OCI-LY3 (cell line): Measurements from ENCODE around the gene TFDP1.

ENCODE experiments used
- H2AFZ ChIP-seq: fragments of 200-600, 300-600 bp; shearing (Covaris generic); 2 replicates; pipeline ENCODE4 v1.6.0; 2014; ENCODE audit warnings: antibody characterized with exemption, low read depth, low read length
- H3K27ac ChIP-seq: fragments of 200-600, 300-600 bp; sonication (generic); 2 replicates; pipeline ENCODE4 v1.5.1; 2014; ENCODE audit warnings: mild to moderate bottlenecking, low read length, moderate library complexity, mixed read lengths
- H3K27me3 ChIP-seq: fragments of 200-600, 300-600 bp; sonication (generic); 2 replicates; pipeline ENCODE4 v1.6.1; 2014; ENCODE audit warnings: low read depth, low read length, mixed read lengths
- H3K36me3 ChIP-seq: fragments of 200-600, 300-600 bp; sonication (generic); replicated peaks from 2 replicates; pipeline ENCODE3; 2014; ENCODE audit warnings: low read depth, low read length, mixed read lengths
- H3K4me1 ChIP-seq: fragments of 300-600, 200-600 bp; sonication (generic); 2 replicates; pipeline ENCODE4 v1.6.1; 2014; ENCODE audit warnings: low read length, mixed read lengths
- H3K4me2 ChIP-seq: fragments of 200-600, 300-600 bp; sonication (generic); 2 replicates; pipeline ENCODE4 v1.6.1; 2014; ENCODE audit warnings: low read length, mixed read lengths
- H3K4me3 ChIP-seq: fragments of 300-600, 200-600 bp; sonication (generic); 2 replicates; pipeline ENCODE4 v1.5.1; 2014; ENCODE audit warnings: antibody characterized with exemption, mild to moderate bottlenecking, low read length, moderate library complexity
- H3K79me2 ChIP-seq: fragments of 300-600, 200-600 bp; shearing (Covaris generic); 2 replicates; pipeline ENCODE4 v1.6.1; 2014; ENCODE audit warnings: mild to moderate bottlenecking, low read length, mixed read lengths
- H3K9ac ChIP-seq: fragments of 300-600, 200-600 bp; shearing (Covaris generic); 2 replicates; pipeline ENCODE4 v1.6.0; 2014; ENCODE audit warnings: mild to moderate bottlenecking, low read length, moderate library complexity
- H3K9me3 ChIP-seq: fragments of 200-600, 300-600 bp; shearing (Covaris generic); 2 replicates; pipeline ENCODE4 v1.6.1; 2014; ENCODE audit warnings: low read length, mixed read lengths; ENCODE audit not compliant: insufficient read depth
- H4K20me1 ChIP-seq: fragments of 200-600, 300-600 bp; sonication (generic); 2 replicates; pipeline ENCODE4 v1.6.1; 2016; ENCODE audit warnings: low read length, mixed read lengths; ENCODE audit not compliant: insufficient read depth
- EZH2phosphoT487 ChIP-seq: fragments of 200-600 bp; shearing (Covaris generic); IDR thresholded peaks from 2 replicates; pipeline ENCODE4 v1.6.1; 2018; ENCODE audit warnings: antibody characterized with exemption, mixed run types, low read depth
- TF ChIP-seq, protein P1 (sequence below): fragments of 200-600, 300-600 bp; sonication (generic); IDR thresholded peaks from 2 replicates; pipeline ENCODE4 v1.5.1; 2014; ENCODE audit warnings: antibody characterized with exemption, low read length, low read depth

TFDP1 gene

DNA sequence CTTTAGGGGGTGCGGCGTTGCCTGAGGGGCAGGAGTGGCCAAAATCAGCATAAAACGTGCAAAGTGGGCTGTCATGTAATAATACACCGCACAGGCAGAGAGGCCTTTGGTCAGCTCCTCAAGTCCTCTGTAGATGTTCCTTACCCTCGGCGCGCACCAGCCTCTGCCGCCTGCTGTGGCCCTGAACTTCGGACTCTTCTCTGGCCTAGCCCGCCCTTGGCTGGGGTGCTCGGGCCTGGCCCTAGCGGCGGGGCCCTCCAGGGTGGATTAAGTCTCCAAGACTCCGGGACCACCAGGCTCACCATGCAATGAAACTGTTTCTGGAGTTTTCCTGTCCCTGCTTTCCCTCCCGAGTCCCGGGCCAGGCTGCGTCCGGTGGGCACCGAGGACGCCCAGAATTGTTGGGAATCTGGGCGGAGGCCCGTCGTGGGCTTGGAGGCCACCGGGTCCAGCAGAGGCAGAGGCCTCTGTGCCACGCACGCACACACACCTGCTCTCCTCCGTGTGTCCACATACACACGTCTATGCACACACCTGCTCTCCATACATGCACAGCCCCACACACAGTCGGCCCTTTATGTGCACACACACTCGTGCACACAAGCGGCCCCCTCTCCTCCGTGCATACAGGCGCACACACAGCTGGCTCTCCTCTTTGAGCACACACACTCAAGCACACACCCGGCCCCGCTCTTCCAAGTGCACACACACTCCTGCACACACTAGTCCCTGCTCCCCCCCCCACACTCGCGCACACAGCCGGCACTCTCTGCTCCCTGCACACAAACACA lies 1.5 kb upstream of the TFDP1 start:
- no peaks in the 10 kb centered on the region for H3K9me3 ChIP-seq
- peak overlapping the region; percentile 43 for H3K4me2 ChIP-seq
- H3K4me3 ChIP-seq, result peak overlapping the region; percentile 51; the same call in 1 of the 2 replicates

DNA sequence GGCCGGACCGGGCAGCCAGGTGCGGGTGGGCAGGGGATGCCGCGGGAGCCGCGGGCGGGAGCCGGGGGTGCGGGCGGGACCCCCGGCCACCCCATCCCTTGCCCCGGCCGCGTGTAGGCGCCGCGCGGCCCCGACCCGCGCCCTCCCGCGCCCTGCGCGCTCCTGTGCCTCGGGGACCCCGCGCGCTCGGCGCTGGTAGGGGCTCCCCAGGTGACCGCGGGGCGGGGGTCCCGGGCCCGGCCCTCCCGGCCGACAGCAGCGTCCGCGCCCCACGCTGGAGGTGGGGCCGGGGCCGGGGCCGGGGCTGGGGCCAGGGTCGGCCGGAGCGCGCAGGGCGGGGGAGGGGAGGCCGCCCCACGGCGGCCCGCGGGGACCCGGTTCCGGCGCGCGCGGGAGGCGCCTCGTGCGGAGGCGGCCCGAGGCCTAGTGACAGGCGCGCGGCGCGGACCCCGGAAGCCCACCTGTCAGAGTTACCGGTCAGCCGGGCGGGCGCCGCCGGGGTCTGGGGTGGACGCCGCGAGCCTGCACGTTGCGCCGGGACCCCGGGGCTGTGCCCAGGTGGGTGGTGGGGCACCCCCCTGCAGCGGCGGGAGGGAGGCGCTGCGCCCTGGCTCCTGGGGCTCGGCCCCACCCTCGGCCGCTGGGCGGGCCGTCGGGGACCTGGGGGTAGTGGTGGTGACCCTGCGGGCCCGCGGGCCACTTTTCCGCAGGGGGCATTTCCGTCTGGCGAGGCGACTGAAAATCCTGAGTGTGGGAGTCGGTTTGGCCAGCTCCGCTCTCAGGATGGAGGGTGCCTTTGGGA lies 518 bp downstream of the TFDP1 start:
- peaks cover 59% of the 10 kb centered on the region for H3K79me2 ChIP-seq
- H3K9ac ChIP-seq, result peak overlapping the region; percentile 85
- no peaks in the 10 kb centered on the region for H3K9me3 ChIP-seq
- H3K27ac ChIP-seq, result peak overlapping the region; percentile 30
- H4K20me1 ChIP-seq, result peaks cover 42% of the 10 kb centered on the region
- TF ChIP-seq EZH2phosphoT487, result no peak
- TF ChIP-seq, protein P1, sequence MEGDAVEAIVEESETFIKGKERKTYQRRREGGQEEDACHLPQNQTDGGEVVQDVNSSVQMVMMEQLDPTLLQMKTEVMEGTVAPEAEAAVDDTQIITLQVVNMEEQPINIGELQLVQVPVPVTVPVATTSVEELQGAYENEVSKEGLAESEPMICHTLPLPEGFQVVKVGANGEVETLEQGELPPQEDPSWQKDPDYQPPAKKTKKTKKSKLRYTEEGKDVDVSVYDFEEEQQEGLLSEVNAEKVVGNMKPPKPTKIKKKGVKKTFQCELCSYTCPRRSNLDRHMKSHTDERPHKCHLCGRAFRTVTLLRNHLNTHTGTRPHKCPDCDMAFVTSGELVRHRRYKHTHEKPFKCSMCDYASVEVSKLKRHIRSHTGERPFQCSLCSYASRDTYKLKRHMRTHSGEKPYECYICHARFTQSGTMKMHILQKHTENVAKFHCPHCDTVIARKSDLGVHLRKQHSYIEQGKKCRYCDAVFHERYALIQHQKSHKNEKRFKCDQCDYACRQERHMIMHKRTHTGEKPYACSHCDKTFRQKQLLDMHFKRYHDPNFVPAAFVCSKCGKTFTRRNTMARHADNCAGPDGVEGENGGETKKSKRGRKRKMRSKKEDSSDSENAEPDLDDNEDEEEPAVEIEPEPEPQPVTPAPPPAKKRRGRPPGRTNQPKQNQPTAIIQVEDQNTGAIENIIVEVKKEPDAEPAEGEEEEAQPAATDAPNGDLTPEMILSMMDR, result no peak
- peaks cover 39% of the 10 kb centered on the region for H3K36me3 ChIP-seq
- H3K27me3 ChIP-seq, result no peaks in the 10 kb centered on the region
- no peak overlapping the region for H2AFZ ChIP-seq
- H3K4me1 ChIP-seq, result peaks cover 15% of the 10 kb centered on the region
- peak overlapping the region; percentile 87 for H3K4me3 ChIP-seq
- H3K4me2 ChIP-seq, result peak overlapping the region; percentile 93

More for the DNA sequence above, 1.5 kb upstream of the TFDP1 start:
- Histone ChIP-seq H3K4me1 (peaks cover 15% of the 10 kb centered on the region), H3K27me3 (no peaks in the 10 kb centered on the region), H3K36me3 (peaks cover 18% of the 10 kb centered on the region), H3K9ac (no peak overlapping the region), H3K79me2 (peaks cover 39% of the 10 kb centered on the region), H2AFZ (no peak overlapping the region), H3K27ac (no peak overlapping the region), H4K20me1 (peaks cover 22% of the 10 kb centered on the region)
- no peak for TF ChIP-seq EZH2phosphoT487
- TF ChIP-seq, protein P1, result no peak

DNA sequence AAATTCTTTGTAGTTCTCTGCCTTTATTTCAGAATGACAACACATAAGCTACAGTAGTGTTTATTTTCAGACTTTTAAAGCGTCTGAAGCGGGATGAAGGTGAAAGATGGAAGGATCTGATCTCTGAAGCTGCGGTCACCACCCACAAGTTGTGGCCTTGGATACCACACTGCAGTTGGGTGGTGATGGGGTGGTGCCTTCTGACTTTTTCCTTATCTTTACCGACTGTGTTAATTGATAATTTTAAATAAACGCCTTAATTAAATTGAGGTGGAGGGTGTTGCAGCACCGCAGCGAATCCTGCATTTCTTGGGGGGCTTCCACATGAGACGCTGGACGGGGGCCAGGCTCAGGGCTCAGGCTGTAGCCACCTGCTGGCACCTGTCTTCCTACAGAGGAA lies 1.3 kb downstream of the TFDP1 start:
- H3K9me3 ChIP-seq, result no peaks in the 10 kb centered on the region
- peak overlapping the region; percentile 85 for H3K9ac ChIP-seq
- H2AFZ ChIP-seq, result no peak overlapping the region
- H3K4me2 ChIP-seq, result peak overlapping the region; percentile 93
- H3K27me3 ChIP-seq, result no peaks in the 10 kb centered on the region
- H3K79me2 ChIP-seq, result peaks cover 67% of the 10 kb centered on the region
- H3K36me3 ChIP-seq, result peaks cover 43% of the 10 kb centered on the region
- H3K4me1 ChIP-seq, result peaks cover 15% of the 10 kb centered on the region
- TF ChIP-seq EZH2phosphoT487, result no peak
- TF ChIP-seq, protein P1, result no peak
- peaks cover 48% of the 10 kb centered on the region for H4K20me1 ChIP-seq
- peak overlapping the region; percentile 87 for H3K4me3 ChIP-seq
- peak overlapping the region; percentile 30; the same call in 1 of the 2 replicates for H3K27ac ChIP-seq
